Activated T-cell treated with anti-CD3 and anti-CD28 coated beads for 1 hour (primary cell): ENCODE results near the gene IFT81.
"Not testable (repeated sequence)": the region's sequence is repeated elsewhere in the genome, so short reads cannot be mapped to it uniquely, and the experiment has no call there.

Source experiments
- DNase-seq: peaks from one replicate; pipeline ENCODE4 v3.0.0-alpha.2; 2020; ENCODE audit warnings: low read depth

IFT81 gene

GRCh38 chr12:110205931-110206330, 81.8 kb downstream of the IFT81 start:
- no peak for DNase-seq

- not testable (repeated sequence) for DNase-seq
Observed at GRCh38 chr12:110211639-110212536, 87.7 kb downstream of the IFT81 start.

GRCh38 chr12:110217996-110218674, 94.0 kb downstream of the IFT81 start:
- no peak for DNase-seq

- DNase-seq, result no peak
Observed at GRCh38 chr12:110222027-110222426, 97.9 kb downstream of the IFT81 start.

- no peak for DNase-seq
Observed at GRCh38 chr12:110222433-110222832, 98.3 kb downstream of the IFT81 start.

GRCh38 chr12:110223777-110224378, 99.7 kb downstream of the IFT81 start:
- DNase-seq, result no peak

GRCh38 chr12:110224379-110225304, 100.5 kb downstream of the IFT81 start:
- no peak for DNase-seq

- DNase-seq, result no peak
Observed at GRCh38 chr12:110227138-110227537, 103.0 kb downstream of the IFT81 start.

- DNase-seq, result not testable (repeated sequence)
Observed at GRCh38 chr12:110228348-110228747, 104.2 kb downstream of the IFT81 start.

GRCh38 chr12:110228756-110229155, 104.6 kb downstream of the IFT81 start:
- DNase-seq, result no peak

GRCh38 chr12:110229409-110229808, 105.3 kb downstream of the IFT81 start:
- no peak for DNase-seq

GRCh38 chr12:110230655-110231054, 106.5 kb downstream of the IFT81 start:
- no peak for DNase-seq

- no peak for DNase-seq
Observed at GRCh38 chr12:110233212-110233903, 109.2 kb downstream of the IFT81 start.

GRCh38 chr12:110234331-110234751, 110.2 kb downstream of the IFT81 start:
- no peak for DNase-seq

- no peak for DNase-seq
Observed at GRCh38 chr12:110234755-110235154, 110.6 kb downstream of the IFT81 start.

GRCh38 chr12:110235383-110235782, 111.2 kb downstream of the IFT81 start:
- DNase-seq, result no peak

GRCh38 chr12:110243227-110243626, 119.1 kb downstream of the IFT81 start:
- no peak for DNase-seq

GRCh38 chr12:110244372-110244771, 120.2 kb downstream of the IFT81 start:
- DNase-seq, result no peak

- no peak for DNase-seq
Observed at GRCh38 chr12:110244829-110245228, 120.7 kb downstream of the IFT81 start.

GRCh38 chr12:110245369-110245772, 121.2 kb downstream of the IFT81 start:
- peak; percentile 44 for DNase-seq
